GM19372 (cell line): ENCODE data around the gene ABHD16A.

Experiments used
- ATAC-seq: cut with Tn5 transposase; IDR thresholded peaks from one replicate; pipeline ENCODE4 v1.9.1; 2021; ENCODE audit warnings: mild to moderate bottlenecking, low read depth, moderate library complexity; ENCODE audit not compliant: unreplicated experiment

ABHD16A gene

DNA sequence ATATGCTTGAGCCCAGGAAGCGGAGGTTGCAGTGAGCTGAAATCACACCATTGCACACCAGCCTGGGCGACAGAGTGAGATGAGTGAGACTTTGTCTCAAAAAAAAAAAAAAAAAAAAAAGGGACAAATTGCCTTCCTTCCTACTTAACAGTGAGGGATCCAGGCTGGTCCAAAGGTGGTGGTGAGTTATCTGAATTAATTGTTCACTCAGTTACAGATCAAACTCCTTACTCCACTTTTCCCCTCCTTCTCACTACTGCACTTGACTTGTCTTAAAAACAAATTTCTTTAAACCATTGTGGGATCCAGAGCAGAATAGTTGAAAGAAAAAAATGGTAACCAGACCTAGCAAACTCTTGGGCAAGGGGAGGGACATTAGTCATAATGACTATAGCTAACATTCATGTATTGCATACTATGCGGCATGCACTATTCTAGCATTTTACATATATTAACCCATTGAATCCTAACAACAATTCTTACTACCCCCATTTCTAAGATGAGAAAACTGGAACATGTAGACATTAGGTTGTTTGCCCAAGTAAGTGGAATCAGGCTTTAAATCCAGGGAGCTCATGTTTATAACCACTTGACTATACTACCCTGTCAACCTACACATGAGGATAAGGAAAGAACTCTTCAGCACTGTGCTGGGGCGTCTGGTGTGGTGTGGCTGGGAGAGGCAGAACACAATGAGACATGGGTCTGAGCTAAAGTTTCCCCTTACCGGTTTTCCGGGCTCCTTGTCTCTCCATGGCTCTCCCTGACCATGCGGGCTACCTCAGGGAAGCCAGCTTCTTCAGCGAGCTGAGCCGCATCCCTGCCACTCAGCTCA is 39.8 kb downstream of the ABHD16A start:
- no peak for ATAC-seq

DNA sequence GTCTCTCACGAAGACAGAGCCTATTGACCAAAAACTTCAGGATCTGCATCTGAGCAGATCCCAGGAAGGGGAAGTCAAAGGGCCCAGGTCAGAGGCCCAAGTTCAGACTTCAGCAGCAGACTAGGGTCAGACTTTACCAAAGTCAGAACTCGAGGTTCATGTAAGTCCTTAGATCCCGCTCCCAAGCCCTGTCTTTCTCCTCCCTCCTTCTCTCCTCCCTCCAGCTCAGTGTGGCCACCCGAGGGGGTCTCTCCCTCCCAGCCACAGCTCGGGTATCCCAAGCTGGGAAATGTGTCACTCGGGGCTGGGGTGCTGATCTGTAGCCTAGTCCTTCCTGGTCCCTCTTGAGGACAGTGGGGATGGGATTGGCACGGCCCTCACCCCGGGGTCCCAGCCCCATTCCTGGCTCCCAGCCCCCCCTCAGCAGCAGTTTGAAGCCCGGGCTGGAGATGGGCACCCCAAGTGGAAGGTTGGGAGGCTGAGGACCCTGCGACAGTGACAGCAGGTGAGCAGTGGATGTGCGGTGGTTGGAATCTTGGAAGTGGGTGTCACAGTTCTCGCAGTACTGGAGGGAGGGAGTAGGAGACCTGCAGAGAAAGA is 40.9 kb downstream of the ABHD16A start:
- ATAC-seq: no peak

DNA sequence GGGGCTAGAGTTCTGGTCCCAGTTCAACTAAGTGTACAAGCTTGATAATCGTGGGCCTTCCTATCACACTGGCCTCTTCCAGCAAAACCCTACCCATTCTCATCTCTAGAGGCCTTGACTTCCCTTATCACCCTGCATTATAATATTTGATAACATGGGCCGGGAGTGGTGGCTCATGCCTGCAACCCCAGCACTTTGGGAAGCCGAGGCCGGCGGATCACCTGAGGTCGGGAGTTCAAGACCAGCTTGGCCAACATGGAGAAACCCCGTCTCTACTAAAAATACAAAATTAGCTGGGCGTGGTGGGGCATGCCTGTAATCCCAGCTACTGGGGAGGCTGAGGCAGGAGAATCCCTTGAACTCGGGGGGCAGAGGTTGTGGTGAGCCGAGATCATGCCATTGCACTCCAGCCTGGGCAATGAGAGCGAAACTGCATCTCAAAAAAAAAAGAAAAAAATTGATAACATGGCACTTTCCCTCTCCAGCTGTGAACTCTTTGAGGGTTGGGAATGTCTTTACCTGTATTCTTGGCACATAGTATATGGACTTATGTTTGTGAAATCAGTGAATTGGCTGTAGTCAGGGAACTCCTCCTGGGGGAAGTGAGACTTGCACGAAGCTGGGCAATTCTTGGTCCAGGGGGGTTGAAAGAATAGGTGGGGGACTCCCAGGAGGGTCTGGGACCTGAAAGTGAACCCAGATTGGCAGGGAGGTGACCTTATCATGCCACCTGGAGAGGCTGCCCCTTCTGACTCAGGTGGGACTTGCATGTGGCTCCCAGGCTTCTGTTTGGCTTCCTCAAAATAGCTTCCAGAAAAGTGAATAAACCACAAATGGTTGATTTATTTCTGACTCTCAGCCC is 41.6 kb downstream of the ABHD16A start:
- ATAC-seq: no peak

DNA sequence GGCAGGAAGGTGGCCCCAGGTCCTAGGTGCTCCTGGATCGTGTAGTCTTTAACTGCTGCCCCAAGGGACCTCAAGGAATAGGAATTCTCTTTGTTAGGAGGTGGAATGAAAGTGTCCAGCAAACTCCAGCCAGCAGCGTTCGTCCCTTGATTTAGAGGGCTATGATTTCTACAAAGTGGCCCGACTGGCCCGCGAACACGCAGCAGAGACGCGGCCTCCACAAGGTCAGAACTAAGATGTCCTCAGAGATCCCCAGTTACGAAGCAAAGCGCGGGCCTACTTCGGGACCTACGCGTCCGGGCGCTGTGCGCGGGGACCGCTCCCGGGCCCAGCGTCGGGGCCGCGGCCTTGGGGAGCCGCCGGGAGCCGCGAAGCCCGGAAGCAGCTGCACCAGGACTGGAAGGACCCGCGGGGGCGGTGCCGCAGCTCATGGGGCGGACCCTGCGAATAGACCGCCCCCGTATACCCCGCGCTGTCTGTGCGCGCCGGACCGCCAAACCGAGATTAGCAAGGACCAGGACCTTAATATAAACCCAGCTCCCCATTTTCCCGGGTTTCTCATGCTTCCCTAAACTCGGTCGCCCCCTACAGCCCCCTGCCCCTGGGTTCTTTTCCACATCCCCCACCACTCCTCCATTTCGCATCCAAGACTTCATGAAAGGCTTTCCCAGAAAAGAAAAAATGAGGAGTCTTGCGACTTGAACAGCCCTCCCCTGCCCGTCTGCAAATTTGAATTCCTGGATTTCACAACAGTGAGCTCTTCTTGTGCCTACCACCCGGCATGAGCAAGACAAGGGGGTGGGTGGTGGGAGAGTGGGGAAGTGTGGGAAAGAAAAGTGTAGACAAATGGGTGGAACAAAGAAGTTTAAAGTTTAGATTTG is 42.5 kb downstream of the ABHD16A start, which contains the start of gene C6orf47:
Gene C6orf47 (minus strand): TSS at position 398 of the 881 bp plus-strand sequence. CDS start 831 bp downstream, outside the sequence.
- peak; percentile 50 for ATAC-seq

DNA sequence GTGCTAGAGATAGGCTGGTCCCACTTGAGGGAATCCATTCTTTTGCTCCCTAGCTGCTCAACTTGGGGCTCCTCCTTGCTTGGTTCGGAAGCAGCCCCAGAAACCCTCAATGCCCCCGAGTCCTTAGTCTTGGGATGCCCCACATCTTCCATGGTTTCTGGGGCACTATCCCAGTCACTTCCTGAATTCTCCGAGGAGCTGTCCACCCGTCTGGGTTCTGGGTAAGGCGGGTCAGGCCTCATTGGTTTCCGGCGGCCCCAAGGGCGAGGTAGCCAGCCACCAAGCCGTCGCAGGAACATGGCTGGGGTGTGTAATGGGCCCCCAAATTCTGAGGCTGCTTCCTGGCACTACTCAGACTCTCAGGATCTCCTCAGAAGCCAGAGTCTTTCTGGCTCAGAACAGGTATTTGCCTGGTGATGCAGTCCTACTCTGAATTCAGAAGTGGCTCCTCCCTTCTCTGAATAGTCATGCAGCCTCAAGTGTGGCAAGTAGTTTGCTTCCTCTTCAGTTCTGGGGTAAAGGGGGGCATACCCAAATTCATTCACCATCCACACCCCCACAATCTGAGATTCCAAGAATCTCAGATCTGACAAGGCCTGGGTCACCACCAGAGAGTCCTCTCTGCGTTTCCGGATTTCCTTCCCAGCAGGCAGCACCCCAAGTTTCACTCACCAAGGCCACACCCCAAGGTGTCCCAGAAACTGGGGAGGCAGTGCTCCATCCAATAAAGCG is 43.3 kb downstream of the ABHD16A start:
- peak; percentile 5 for ATAC-seq

DNA sequence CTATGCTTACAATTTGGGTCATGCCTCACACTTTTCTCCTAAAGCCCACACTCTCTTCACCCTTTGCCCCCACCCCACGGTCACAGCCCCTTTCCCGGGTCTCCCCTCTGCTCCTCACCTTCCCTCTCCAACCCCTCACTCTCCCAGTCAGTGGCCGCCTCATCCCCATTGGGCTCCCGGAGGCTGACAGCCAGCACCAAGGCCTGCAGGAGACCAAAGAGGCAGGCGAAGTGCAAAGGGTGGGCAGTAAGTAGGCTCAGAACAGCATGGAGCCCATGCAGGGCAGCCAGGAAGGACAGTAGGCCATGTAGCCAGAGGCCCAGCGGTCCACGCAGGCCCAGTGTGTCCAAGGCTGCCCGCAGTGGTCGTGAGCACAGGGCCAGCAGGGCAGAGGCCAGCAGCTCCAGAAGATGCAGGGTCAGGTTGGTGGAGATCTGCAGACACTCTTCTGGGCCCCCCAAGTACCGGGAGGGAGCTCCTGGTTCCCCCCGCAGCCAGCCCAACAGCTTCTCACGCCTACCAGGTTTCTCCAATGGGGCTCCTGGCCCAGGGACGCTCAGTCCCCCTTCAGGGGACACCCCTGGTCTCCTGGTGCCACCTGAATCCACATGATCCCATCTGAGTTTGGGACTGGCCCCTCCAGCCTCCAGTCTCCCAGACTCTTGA is 44.0 kb downstream of the ABHD16A start:
- no peak for ATAC-seq

DNA sequence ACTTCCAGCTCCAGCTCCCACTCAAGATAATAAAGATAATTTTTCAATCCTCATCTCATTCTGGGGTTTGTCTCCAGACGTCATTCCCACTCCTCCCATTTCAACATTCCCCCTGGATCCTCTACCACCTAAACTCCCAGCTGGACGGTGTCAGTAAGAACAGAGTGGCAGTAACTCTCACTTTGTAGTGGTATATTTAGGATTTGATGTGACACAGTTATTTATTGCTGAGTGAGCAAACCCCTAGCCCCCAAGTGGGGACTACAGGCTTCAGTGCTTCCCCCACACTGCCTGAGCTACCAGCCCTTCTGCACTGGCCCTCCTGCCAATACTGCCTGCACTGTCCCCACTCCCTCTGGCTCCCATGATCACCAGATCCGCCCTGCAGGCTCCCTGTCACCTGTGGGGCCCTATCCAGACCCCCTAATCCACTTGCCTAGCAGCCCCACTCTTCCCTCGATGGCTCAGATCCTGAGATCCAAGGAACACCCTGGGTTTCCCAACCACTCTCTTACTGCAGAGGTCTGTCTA is 44.9 kb downstream of the ABHD16A start:
- no peak for ATAC-seq

DNA sequence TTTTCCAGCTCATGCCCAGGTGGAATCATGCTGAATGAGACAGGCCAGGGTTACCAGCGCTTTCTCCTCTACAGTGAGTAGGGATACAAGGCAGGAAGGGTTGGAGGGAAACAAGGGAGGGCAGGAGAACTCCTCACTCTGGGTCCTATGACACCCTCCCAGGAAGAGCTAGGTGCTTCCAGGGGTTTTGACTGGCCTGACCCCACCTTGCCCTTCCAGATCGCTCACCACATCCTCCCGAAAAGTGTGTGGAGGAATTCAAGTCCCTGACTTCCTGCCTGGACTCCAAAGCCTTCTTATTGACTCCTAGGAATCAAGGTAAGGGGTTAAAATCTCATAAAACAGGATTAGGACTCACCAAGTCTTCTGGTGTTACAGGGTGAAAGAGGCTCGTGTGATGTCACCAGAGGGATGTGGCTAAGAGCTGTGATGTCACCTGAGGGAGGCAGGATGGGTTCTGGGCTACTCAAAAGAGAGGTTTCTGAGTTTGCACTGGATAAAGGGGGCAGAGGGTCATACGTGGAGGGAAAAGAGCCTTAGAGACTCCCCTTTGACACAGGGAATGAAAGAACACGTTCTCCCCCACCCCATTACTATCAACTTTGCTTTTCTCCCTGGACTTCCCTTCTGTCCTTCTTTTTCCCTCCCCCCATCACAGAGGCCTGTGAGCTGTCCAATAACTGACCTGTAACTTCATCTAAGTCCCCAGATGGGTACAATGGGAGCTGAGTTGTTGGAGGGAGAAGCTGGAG is 45.5 kb downstream of the ABHD16A start:
- ATAC-seq: no peak

DNA sequence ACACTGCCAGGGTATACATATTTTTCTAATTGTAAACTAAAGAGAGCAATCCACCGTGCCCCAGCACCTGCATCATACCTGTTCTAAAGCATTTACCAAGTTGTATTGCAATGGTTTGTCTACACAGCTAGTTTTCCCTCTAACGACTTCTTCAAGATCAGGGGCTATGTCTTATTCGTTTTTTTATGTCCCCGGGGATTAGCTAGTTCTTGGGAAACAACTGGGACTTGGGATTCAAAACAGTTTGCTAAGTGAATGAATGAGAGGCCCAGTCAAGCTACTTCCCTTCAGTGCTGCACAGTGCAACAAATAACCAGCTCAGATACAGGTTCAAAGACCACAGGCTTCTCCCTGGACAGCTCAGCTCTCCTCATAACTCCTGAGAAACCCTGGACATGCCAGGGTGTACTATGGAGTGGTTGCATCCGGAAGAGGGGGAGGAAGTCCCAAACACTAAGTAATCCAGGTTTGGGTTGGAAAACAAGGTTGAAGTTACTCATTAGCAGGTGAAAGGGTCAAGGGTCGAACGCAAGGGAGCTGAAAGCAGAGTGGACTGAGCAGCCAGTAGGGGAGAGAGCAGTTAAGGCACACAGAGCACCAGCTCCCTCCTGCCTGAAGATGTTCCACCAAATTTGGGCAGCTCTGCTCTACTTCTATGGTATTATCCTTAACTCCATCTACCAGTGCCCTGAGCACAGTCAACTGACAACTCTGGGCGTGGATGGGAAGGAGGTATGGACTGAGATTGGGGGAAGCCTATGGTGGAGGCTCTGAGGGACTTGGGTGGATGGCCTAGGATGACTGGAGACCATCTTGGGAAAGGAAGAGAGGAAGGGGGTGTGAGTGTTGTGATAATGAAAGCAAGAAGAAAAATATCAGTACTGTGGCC is 47.5 kb downstream of the ABHD16A start, which contains the start of gene APOM:
Gene APOM (plus strand): TSS at position 546 of the 889 bp plus-strand sequence. CDS start 73 bp downstream, at position 619.
- no peak for ATAC-seq

DNA sequence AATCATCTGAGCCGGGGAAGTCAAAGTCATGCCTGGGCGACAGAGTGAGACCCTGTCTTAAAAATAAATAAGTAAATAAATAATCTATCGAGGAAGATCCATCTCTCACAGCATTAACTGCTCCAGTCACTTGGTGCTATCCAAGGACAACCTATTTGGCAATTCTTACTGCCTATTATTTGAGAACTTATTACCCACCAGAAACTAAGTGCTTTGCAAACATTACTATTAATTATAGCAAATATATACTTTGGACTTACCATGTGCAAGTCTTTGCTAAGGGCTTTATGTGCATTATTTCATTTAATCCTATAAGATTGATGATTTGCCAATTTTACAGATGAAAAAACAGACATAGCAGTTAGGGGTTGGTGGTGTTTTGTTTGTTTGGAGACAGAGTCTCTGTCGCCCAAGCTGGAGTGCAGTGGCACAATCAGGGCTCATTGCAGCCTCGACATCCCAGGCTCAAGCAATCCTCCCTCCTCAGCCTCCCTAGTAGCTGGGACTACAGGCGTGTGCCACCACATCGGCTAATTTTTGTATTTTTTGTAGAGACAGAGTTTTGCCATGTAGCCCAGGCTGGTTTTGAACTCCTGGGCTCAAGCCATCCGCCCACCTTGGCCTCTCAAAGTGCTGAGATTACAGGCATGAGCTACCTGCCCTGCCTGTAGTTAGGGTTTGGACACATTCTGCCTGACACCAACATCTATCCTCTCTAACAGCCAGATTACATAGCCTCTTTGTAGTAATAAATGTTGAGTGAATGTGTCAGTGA is 48.4 kb downstream of the ABHD16A start:
- no peak for ATAC-seq

DNA sequence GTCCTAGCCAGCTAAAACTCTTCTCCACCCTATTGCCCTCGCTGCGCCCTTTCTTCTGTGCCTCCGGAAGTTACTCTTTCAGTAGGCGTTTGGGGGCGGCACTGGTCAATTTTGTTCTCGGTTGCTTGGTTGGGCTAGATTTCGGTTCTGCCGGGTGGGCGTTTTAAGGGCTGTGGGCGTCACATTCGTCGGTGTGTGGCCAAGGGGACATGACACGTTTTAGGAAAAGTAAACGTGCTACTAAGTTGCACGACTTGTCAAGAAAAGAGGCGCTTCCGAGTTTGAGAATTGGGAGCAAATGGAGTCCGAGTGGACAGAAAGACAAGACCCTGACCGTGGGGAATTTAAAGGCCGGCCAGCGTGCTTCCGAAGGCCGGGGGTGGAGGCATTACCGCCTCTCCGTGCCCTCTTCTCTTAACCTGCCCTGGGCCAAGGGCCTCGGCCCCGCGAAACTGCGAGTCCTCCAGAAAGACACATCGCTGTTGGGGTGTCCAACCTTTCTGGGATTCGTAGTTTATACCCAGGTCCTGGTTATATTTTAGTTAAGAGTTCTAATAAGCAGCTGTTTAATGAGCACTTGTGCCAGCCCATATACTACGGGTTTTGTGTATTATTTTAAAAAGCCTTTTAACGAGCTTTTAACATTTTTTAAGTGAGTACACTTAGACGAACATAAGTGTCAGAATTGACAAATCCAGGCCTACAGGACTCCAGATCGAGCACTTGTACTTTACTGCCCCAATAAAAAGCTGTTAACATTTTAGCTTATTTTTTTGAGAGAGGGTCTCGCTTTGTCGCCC is 50.0 kb downstream of the ABHD16A start:
- peak; percentile 52 for ATAC-seq

DNA sequence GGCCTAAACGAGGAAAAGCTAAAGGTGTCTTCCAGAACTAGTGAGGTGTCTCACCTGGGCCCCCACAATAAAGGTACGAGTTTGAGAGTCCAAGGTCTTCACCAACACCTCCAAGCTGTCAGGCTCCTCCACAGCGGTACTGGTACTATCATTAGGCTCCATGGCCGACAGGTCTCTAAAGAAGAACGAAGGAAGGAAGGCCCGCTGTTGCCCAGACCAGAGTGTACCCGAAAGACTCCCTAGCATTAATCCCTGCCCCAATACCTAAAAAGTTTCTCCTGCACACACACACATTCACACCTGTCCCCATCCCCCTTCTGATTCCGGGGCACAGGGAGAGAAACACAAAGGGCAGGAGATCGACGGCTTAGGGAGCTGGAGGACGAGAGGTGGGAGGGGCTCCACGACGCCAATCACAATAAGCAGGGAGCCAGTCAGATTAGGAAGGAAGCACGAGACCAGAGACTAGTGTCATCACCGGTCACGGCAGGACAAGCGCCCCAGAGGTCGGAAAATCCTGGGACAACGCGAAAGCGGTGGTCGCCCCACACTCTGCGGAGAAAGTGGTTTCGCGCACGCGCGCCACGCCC is 51.4 kb downstream of the ABHD16A start:
- no peak for ATAC-seq

DNA sequence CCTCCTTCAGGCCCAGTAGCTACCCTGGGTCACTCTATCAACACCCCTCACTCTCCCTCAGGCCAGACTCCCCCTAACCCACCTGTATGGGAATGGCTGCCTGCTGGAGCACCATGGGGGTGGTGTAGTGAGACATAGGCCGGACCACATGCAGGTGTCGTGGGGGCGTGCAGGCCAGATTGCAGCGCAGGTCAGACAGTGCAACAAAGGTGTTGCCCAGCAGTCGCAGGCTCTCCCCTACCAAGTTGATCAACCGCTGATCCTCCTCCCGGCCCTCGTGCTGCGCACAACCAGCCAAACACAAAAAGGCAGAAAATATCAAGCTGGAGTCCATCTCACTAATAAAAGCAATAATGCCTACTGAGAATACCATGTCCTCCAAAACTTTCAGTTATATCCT is 57.8 kb downstream of the ABHD16A start:
- no peak for ATAC-seq

DNA sequence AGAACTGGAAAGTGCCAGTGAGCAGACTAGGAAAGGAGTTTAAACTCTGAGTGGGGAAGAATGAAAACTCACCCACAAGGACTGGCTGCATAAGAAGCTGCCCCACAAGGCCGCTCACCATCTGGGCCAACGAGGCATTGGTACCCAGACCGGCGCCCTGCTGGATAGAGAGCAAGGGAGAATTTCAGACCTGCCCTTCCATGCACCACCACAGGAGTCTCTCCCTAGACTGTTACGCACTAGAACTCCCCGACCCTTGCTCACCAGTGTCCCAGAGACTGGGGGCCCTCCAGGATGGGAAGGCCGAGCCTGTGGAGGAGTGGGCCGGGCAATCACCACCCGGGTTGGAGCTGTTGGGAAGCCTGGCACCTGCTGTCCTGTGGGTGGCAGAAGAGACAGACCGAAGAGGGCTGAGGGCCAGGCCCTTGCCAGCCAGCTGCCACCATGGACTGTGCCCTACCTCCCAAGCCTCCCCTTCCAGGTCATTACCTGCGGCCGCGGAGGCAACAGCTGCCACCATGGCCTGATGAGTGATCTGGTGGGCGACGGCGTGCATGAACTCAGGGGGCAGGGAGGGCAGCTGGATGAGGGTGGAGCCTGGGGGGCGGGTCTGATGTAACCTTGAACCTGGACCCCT is 59.2 kb downstream of the ABHD16A start:
- ATAC-seq: no peak
